HCT116 (cell line): ENCODE measurements around the gene LIPH. TPM values are rescaled to one million over a fixed set of nuclear protein-coding genes. Genes with fewer than 3 reads are reported as not detected.

ENCODE experiments used
- ATAC-seq: fragments of 200-7000 bp; cut with Tn5 transposase; 2 replicates; pipeline ENCODE4 v1.9.1; 2020; ENCODE audit warnings: mild to moderate bottlenecking, moderate library complexity
- BruUV-seq: library from RNA; stranded (reverse); fragments of 400-500 nt; replicated peaks from 2 replicates; lab custom pipeline; 2021; lab: Mats Ljungman, UMichigan
- CTCF ChIA-PET: fragments of 300-600 bp; sonication (Branson Sonifier 250); formaldehyde crosslinking; loops from one replicate; lab custom pipeline; 2021; ENCODE audit warnings: antibody characterized with exemption; lab: Charles Lee
- POLR2A ChIA-PET: fragments of 300-600, 350-600 bp; sonication (Branson Sonifier 250); formaldehyde crosslinking; loops from one replicate; lab custom pipeline; 2021; ENCODE audit warnings: antibody characterized with exemption; lab: Charles Lee
- RAD21 ChIA-PET, 2 experiments: fragments of 300-600 bp; sonication (Branson Sonifier 250); formaldehyde crosslinking; loops; one replicate each; lab custom pipeline; 2023; ENCODE audit warnings: low total read pairs in 2 of 2; ENCODE audit not compliant: uncharacterized antibody in 2 of 2, unreplicated experiment in 2 of 2, low non-redundant PET in 1 of 2; lab: Charles Lee
- DNase-seq: peaks from one replicate; pipeline ENCODE4 v3.0.0-alpha.2; 2010; ENCODE audit warnings: low read depth, low spot score
- H2AFZ ChIP-seq: fragments of 200-600 bp; shearing (Covaris generic), sonication (generic); 2 replicates; pipeline ENCODE4 v1.6.1; 2017; ENCODE audit warnings: low read depth, mixed run types, mixed read lengths, antibody characterized with exemption, low read length; ENCODE audit not compliant: poor library complexity, severe bottlenecking
- H3K27ac ChIP-seq: 2 replicates; pipeline ENCODE4 v1.5.1; 2012; ENCODE audit warnings: low read depth, low read length
- H3K27me3 ChIP-seq: fragments of 200-600 bp; sonication (generic); 2 replicates; pipeline ENCODE4 v1.6.1; 2016; ENCODE audit warnings: mixed run types, low read length, mixed read lengths; ENCODE audit not compliant: insufficient read depth
- H3K36me3 ChIP-seq, 2 experiments: fragments of 200-500 bp in 1 of 2; fragments of 200-600 bp in 1 of 2; sonication (Bioruptor generic) in 1 of 2; sonication (generic) in 1 of 2; 2 replicates each; pipeline versions ENCODE4 v1.5.1 to v1.6.1; 2014 to 2016; ENCODE audit warnings: low read length in 2 of 2, inconsistent platforms in 1 of 2, mixed read lengths in 1 of 2, mixed run types in 1 of 2; ENCODE audit not compliant: insufficient read depth in 2 of 2, control insufficient read depth in 1 of 2
- H3K4me1 ChIP-seq, 2 experiments: fragments of 200-600 bp in 1 of 2; sonication (generic) in 1 of 2; 2 replicates each; pipeline versions ENCODE4 v1.5.1 to v1.6.1; 2012 to 2017; ENCODE audit warnings: low read length in 2 of 2, inconsistent platforms in 1 of 2, mild to moderate bottlenecking in 1 of 2, mixed read lengths in 1 of 2, mixed run types in 1 of 2, moderate library complexity in 1 of 2; ENCODE audit not compliant: insufficient read depth in 2 of 2, control insufficient read depth in 1 of 2
- H3K4me2 ChIP-seq: fragments of 200-600 bp; sonication (generic); 2 replicates; pipeline ENCODE4 v1.6.1; 2017; ENCODE audit warnings: mixed run types, low read length, mixed read lengths
- H3K4me3 ChIP-seq, 2 experiments: fragments of 200-600 bp in 1 of 2; sonication (generic) in 1 of 2; replicated peaks in 1 of 2; 2 replicates each; pipeline ENCODE4 v1.5.1; 2011 to 2016; ENCODE audit warnings: low read length in 2 of 2, control low read depth in 1 of 2, low read depth in 1 of 2, mild to moderate bottlenecking in 1 of 2, mixed read lengths in 1 of 2, mixed run types in 1 of 2
- H3K79me2 ChIP-seq: fragments of 200-600 bp; sonication (generic); 2 replicates; pipeline ENCODE4 v1.6.1; 2017; ENCODE audit warnings: mild to moderate bottlenecking, mixed run types, low read length, moderate library complexity, mixed read lengths; ENCODE audit not compliant: insufficient read depth
- H3K9ac ChIP-seq: fragments of 200-600 bp; sonication (generic); 2 replicates; pipeline ENCODE4 v1.6.1; 2016; ENCODE audit warnings: low read length, mixed read lengths
- H3K9me2 ChIP-seq: fragments of 200-600 bp; sonication (generic), shearing (Covaris generic); 2 replicates; pipeline ENCODE4 v1.6.1; 2017; ENCODE audit warnings: mixed run types, mild to moderate bottlenecking, moderate library complexity; ENCODE audit not compliant: insufficient read depth
- H3K9me3 ChIP-seq, 2 experiments: fragments of 200-500 bp in 1 of 2; fragments of 200-600 bp in 1 of 2; sonication (Bioruptor generic) in 1 of 2; sonication (generic) in 1 of 2; 2 replicates each; pipeline ENCODE4 v1.6.1; 2014 to 2017; ENCODE audit warnings: low read length in 2 of 2, mixed read lengths in 2 of 2, inconsistent platforms in 1 of 2, low read depth in 1 of 2, mild to moderate bottlenecking in 1 of 2, mixed run types in 1 of 2, moderate library complexity in 1 of 2; ENCODE audit not compliant: control insufficient read depth in 1 of 2, insufficient read depth in 1 of 2
- H4K20me1 ChIP-seq: fragments of 200-600 bp; sonication (generic), shearing (Covaris generic); 2 replicates; pipeline ENCODE4 v1.6.1; 2017; ENCODE audit warnings: mixed run types, mild to moderate bottlenecking, moderate library complexity; ENCODE audit not compliant: insufficient read depth
- CBX3 ChIP-seq: IDR thresholded peaks from 2 replicates; pipeline ENCODE4 v1.6.1; 2012; ENCODE audit warnings: low read depth
- EGR1 ChIP-seq: IDR thresholded peaks from 2 replicates; pipeline ENCODE4 v1.6.1; 2012; ENCODE audit warnings: low read depth
- EZH2 ChIP-seq: fragments of 200-600 bp; sonication (generic); IDR thresholded peaks from 2 replicates; pipeline ENCODE4 v1.6.1; 2017; ENCODE audit warnings: antibody characterized with exemption, mixed run types
- EZH2phosphoT487 ChIP-seq: fragments of 200-600 bp; IDR thresholded peaks from 2 replicates; pipeline ENCODE4 v1.6.1; 2018; ENCODE audit warnings: antibody characterized with exemption, borderline replicate concordance
- FOSL1 ChIP-seq: IDR thresholded peaks from 2 replicates; pipeline ENCODE4 v1.6.1; 2012; ENCODE audit warnings: low read depth
- JUND ChIP-seq: IDR thresholded peaks from 2 replicates; pipeline ENCODE4 v1.6.1; 2012
- MAX ChIP-seq: IDR thresholded peaks from 2 replicates; pipeline ENCODE4 v1.6.1; 2012
- POLR2A ChIP-seq: IDR thresholded peaks from 2 replicates; pipeline ENCODE4 v1.7.0; 2011; ENCODE audit warnings: borderline replicate concordance; ENCODE audit not compliant: insufficient read depth, insufficient read length; ENCODE audit errors: extremely low read depth
- REST ChIP-seq: IDR thresholded peaks from 2 replicates; pipeline ENCODE4 v1.6.1; 2012; ENCODE audit warnings: low read depth
- SIN3A ChIP-seq: IDR thresholded peaks from 2 replicates; pipeline ENCODE4 v1.6.1; 2012; ENCODE audit warnings: low read depth
- SP1 ChIP-seq: IDR thresholded peaks from 2 replicates; pipeline ENCODE4 v1.6.1; 2012; ENCODE audit warnings: low read depth
- TCF7L2 ChIP-seq: IDR thresholded peaks from 2 replicates; pipeline ENCODE4 v1.7.0; 2011; ENCODE audit warnings: borderline replicate concordance, inconsistent platforms; ENCODE audit not compliant: insufficient read depth, insufficient read length; ENCODE audit errors: extremely low read depth
- YY1 ChIP-seq: IDR thresholded peaks from 2 replicates; pipeline ENCODE4 v1.6.1; 2011; ENCODE audit warnings: low read length, low read depth, moderate library complexity, mild to moderate bottlenecking; ENCODE audit not compliant: insufficient replicate concordance; ENCODE audit errors: extremely low read depth
- intact Hi-C: fragments of 100-400 bp; cut with micrococcal nuclease; formaldehyde crosslinking; loops from 2 replicates; pipeline ENCODE4 v1.10.0; 2022
- total RNA-seq: library from RNA; stranded (reverse); gene quantifications from one replicate; pipeline ENCODE4 v1.2.1, GENCODE V29; 2021; ENCODE audit not compliant: unreplicated experiment

Gene LIPH
- total RNA-seq, 1 experiment from 2014 or later = 13.7 TPM

- no peak overlapping the region for H3K27ac ChIP-seq
- no peak for TF ChIP-seq EZH2phosphoT487
- no peak for TF ChIP-seq YY1
- TF ChIP-seq JUND = no peak
- TF ChIP-seq SP1 = no peak
- no peak for TF ChIP-seq EZH2
- no peak for TF ChIP-seq MAX
- TF ChIP-seq SIN3A = no peak
- no peak for TF ChIP-seq CBX3
- TF ChIP-seq REST = no peak
- no peak for TF ChIP-seq FOSL1
- TF ChIP-seq EGR1 = no peak
- TF ChIP-seq POLR2A = no peak
- TF ChIP-seq TCF7L2 = no peak
- no peak overlapping the region for H3K9ac ChIP-seq
- POLR2A ChIA-PET = no interaction called here
- no peaks in the 10 kb centered on the region for H3K27me3 ChIP-seq
- H3K9me3 ChIP-seq = no peaks in the 10 kb centered on the region
- RAD21 ChIA-PET = no interaction called here
- H4K20me1 ChIP-seq = no peaks in the 10 kb centered on the region
- H3K79me2 ChIP-seq = peaks cover 3% of the 10 kb centered on the region; the same call in 1 of the 2 replicates
- BruUV-seq = no TSS peak
- H3K9me2 ChIP-seq = no peaks in the 10 kb centered on the region
- CTCF ChIA-PET = no interaction called here
- intact Hi-C loops = no loop called here
- H3K36me3 ChIP-seq = peaks cover 15 to 17% of the 10 kb centered on the region in 2 experiments; a peak in 2 of 4 replicates
- ATAC-seq = no peak
- H3K4me1 ChIP-seq = no peaks in the 10 kb centered on the region
- no peak overlapping the region for H3K4me2 ChIP-seq
- H3K4me3 ChIP-seq = no peak overlapping the region
- no peak for DNase-seq
- no peak overlapping the region for H2AFZ ChIP-seq
These were observed 63.9 kb downstream of the LIPH start for GRCh38 chr3:185488465-185488864.
